Measurements from ENCODE around the gene ATE1.

- TF ChIP-seq POLR2A (IDR thresholded peaks at IDR 0.05) = no peak
- no peak for TF ChIP-seq CTCF (IDR thresholded peaks at IDR 0.05)
These were observed 38.6 kb downstream of the ATE1 start for GRCh38 chr10:121889212-121889611.

Measured in uterus (tissue), 2 donors.